ENCODE data around the gene AFAP1. TPM values are rescaled to one million over a fixed set of nuclear protein-coding genes. Genes with fewer than 3 reads are reported as not detected.
A peak's percentile ranks its signal among the peaks of the same experiment; 100 is the strongest.

AFAP1 gene
- total RNA-seq, 1 experiment from 2014 or later = 3.9 TPM

DNA sequence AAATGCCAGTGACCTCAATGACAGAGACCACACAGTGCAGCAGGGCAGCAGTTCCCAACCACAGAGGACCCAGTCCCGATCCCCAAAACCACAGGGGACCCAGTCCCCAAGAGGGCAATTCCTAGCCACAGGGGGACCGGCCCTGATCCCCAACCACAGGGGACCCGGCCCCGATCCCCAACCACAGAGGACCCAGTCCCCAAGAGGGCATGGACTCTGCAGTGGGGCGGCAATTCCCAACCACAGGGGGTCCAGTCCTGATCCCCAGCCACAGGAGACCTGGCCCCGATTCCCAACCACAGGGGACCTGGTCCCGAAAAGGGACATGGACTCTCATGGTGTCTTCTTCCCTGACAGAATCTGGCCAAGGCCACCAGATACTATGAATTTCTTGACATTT, 136.3 kb downstream of the AFAP1 start:
- in situ Hi-C loops (cut with HindIII; ENCODE audit: low sequenced_read_pairs) = no loop called here
- DNase-seq (ENCODE audit: low spot score) = no peak

DNA sequence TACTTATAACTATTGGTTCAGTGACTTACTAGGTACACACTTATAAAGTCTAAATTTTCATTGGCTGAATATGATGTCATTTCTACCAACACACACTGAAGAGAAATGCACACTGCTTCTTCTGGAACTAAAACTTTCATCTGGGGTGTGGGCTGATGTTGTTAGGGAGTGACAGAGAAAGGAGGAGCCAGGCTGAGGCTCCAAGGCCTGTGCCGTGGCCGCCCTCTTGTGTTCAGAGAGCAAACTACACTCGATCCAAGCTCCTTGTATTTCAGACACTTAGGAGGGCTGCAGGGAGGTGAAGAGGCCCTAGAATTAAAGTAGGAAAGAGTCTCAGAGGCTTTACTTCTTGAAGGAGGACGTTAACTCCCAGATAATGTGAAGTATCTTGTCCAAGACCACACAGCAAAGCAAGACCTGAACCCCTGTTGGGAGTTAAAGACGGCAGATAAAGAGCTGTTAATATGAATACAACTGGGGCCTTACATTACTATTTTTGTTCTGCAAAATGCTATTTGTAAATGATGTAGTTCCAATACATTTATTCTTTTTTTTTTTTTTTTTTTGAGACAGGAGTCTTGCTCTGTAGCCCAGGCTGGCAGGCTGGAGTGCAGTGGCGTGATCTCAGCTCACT, 137.5 kb downstream of the AFAP1 start:
- in situ Hi-C loops (cut with HindIII; ENCODE audit: low sequenced_read_pairs) = no loop called here
- DNase-seq (ENCODE audit: low spot score) = peak; percentile 84

DNA sequence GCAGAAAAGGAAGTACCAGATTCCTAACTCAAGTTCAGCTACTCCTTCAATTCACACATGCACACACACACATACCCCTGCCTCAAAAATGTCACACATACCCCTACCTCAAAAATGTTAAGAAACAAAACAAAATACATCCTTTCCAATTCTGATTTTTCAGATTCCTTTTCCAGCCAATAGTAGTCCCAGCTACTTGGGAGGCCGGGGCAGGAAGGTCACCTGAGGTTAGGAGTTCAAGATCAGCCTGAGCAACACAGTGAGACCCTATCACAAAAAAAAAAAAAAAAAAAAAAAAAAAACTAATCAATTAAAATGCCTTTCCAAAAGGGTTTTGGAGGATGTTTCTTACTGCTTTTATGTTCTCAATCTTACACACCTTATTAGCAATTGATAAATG, 138.0 kb downstream of the AFAP1 start:
- in situ Hi-C loops (cut with HindIII; ENCODE audit: low sequenced_read_pairs) = no loop called here
- no peak for DNase-seq (ENCODE audit: low spot score)

DNA sequence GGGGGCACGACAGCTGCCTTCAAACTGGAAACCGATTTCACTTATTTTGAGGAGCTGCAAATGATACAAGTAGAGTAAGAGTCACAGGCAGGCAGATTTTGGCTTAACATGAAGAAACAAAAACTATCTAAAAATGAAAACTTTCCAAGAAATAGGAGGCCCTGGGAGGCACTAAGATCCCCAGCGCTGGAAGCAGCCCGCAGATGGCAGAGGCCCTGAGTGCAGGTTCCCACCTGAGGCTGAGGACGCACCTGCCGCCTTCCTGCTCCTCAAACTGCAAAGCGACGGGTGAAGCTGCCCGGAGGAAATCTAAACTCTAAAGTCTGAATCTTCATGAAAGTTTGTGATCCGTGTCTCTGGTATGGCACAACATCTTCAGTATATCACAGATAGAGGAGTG, 138.7 kb downstream of the AFAP1 start:
- in situ Hi-C loops (cut with HindIII; ENCODE audit: low sequenced_read_pairs) = no loop called here
- no peak for DNase-seq (ENCODE audit: low spot score)

DNA sequence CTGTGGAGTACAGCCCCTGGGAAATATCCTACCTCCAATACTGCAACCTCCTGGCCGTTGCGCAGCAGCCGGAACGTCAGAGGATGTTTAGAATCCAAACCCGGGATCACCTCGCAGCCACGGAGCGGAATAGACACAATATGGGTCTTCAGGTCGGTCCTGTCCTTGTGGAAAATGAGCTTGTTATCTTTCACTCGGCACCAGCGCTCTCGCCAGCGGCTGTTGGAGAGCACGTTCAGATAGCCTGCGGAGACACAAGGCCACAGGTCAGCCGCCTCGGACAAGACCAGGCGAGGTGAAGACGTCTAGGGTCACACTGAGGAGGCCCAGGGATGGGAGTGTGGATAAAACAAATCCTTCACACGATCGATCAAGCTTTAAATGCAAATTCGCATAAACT, 139.3 kb downstream of the AFAP1 start:
- in situ Hi-C loops (cut with HindIII; ENCODE audit: low sequenced_read_pairs) = no loop called here
- no peak for DNase-seq (ENCODE audit: low spot score)

DNA sequence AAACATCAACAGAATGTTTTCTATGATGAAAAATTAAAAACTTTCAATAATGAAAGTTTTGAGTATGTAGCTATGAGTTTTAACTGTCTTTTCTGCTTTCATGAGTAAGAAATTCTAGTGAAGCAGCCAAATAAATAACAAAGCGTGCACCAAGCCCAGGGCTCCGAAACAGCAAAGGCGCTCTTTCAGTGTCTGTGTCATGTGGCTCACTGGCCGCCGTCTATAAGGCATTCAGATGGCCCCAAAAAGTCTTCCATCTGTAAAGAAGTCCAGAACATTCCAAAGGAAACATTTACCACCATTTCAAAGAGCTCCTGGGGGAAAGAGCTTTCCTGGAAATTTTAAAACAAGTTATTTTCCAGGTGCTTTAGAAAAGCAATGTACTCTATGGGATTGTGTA, 139.9 kb downstream of the AFAP1 start:
- in situ Hi-C loops (cut with HindIII; ENCODE audit: low sequenced_read_pairs) = no loop called here
- no peak for DNase-seq (ENCODE audit: low spot score)

DNA sequence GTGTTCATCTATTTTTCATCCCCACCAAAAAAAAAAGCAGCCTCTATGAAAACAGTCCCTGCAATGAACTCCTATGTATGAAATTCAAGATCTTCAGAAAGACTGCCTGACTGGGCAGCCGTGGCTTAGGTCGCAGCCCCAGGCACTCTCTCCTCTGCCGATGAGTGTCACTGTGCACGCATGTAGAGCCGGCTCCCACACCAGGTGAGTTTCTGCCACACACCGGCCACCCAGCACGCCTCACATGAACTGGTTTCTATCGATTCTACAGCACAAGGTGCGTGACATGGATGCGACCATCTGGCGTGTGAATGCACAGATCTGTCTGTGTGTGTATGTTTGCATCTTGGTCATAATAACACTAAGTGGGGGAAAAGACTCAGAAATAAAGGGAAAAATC, 140.4 kb downstream of the AFAP1 start:
- in situ Hi-C loops (cut with HindIII; ENCODE audit: low sequenced_read_pairs) = no loop called here
- no peak for DNase-seq (ENCODE audit: low spot score)

DNA sequence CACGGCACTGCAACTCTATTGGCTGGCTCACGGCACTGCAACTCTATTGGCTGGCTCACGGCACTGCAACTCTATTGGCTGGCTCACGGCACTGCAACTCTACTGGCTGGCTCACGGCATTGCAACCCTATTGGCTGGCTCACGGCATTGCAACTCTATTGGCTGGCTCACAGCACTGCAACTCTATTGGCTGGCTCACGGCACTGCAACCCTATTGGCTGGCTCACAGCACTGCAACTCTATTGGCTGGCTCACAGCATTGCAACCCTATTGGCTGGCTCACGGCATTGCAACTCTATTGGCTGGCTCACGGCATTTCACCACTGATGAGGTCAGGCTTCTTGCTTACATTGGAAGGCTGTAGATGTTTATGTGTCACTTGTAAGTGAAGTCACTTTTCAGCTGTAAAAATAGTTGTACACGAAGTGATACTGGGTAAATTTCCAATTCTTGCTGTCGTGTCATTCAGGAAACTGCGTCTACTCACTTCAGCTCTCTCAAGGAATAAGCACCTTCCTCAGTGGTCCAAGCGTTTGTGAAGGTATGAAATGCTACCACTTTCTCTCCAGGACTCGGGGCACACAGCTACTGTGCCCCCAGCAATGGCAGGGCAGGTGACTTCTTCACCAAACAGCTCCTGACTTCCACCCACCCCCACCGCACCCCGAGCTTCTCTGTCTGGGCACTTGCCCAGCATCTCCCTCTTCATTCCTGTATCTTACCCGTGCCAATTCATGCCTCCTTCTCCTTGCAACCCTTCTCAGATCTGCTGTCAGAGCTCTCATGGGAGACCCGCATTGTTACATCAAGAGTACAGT, 141.3 kb downstream of the AFAP1 start:
- no peak for DNase-seq (ENCODE audit: low spot score)
- in situ Hi-C loops (cut with HindIII; ENCODE audit: low sequenced_read_pairs) = no loop called here

DNA sequence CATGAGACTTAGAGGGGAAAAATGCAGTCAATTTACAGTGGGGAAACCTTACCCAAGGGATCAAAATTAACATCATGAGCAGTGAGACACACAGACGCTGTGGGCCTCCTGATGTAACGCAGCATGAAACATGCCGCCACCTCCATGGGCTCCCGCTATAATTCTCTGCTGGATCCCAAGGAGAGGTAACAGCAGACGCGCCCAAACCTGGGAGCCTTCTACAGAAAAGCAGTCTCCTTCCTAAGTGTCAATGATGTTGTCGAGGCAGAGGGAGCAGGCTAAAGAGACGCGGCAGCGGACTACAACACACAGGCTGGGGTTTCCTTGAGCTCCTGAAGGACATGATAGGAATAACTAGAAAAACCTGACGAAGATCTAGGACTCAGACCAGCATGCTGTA, 142.3 kb downstream of the AFAP1 start:
- no peak for DNase-seq (ENCODE audit: low spot score)
- in situ Hi-C loops (cut with HindIII; ENCODE audit: low sequenced_read_pairs) = no loop called here

DNA sequence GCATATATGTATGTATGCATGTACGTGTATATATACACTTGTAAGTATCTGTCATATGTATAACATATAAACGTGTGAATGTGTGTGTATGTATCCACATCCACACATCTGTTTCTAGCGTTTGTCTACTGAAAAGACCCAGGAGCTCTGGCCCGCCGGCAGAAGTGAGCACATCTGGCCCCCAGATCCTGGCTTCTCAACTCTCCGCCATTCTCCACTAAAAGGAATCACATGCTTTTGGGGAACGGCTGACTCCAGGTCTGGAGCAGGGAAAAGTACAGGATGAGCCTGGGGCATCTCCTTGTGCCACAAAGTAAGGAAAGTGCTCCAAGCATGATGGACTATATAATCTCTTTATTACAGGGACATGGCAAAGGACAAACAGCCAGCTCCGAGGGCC, 143.7 kb downstream of the AFAP1 start:
- in situ Hi-C loops (cut with HindIII; ENCODE audit: low sequenced_read_pairs) = no loop called here

DNA sequence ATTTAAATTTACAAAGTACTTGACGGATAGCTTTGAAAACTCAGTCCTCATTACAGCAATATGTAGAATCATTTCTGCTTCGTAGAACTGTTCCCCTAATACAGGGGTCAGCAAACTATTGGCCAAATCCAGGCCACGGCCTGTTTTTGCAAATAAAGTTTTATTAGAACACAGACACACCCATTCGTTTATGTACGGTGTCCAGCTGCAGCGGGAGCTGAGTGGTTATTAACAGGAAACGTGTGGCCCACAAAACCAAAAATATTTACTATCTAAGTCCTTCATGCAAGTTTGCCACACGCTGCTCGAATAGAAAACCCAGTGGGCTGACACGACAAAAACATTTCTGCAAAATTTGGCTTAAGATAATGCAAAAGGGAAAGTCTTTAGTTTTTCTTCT, 146.5 kb downstream of the AFAP1 start:
- in situ Hi-C loops (cut with HindIII; ENCODE audit: low sequenced_read_pairs) = no loop called here
- no peak for DNase-seq (ENCODE audit: low spot score)

More for the DNA sequence above, 143.7 kb downstream of the AFAP1 start:
- no peak for DNase-seq (ENCODE audit: low spot score)

DNA sequence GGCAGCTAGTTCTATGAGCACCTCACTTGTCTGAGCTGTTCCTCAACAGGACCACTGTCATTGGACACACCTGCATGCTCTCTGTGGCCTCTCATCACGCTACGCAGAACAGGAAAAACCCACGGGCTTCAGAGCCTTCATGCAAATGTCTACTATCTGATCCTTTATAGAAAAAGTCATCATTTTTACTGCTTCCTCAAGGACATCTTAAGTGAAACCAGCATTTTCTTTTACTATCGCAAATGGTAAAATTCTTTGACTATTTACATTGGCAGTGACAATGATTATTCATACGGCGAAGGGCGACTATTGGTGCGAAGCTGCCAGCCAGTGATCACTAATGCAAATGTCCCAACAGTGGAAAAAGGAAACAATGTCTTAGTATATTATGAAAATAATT, 147.0 kb downstream of the AFAP1 start:
- in situ Hi-C loops (cut with HindIII; ENCODE audit: low sequenced_read_pairs) = no loop called here

DNA sequence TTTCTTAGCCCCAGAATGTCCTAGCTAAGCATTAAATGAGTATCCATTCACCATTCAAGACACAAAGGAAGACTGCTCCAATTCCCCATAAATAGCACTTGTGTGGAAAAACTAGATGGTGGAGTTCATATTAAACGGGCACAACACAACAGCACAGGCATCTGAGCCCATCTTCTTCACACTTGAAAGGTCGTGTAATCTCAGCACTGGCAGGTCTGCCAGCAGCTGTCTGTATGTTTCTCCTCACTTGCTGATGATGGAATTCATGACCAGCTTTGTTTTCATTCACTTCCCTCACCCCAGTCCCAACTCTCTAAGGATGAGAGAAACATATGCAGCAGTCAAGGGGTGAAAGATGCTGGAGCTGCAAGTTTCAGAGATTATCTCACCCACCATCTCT, 148.7 kb downstream of the AFAP1 start:
- no peak for DNase-seq (ENCODE audit: low spot score)
- in situ Hi-C loops (cut with HindIII; ENCODE audit: low sequenced_read_pairs) = no loop called here

More for the DNA sequence above, 147.0 kb downstream of the AFAP1 start:
- DNase-seq (ENCODE audit: low spot score) = no peak

DNA sequence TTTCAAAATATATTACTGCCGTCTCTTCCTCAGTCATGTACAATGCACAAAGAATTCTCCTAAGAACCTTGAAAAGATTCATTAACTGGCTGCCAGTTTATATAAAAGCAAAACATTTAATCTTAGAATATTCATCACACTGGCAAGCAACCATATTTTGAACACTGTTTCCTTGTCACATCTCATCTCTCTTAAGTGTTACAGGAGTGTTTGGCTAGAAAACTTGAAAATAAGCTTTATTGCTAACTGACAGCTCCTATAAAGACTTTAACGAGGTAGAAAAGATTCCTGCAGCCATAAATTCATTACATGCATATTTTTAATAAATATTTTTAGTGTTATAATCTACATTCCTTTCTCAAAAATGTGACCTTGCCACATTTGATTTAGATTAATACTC, 149.6 kb downstream of the AFAP1 start:
- no peak for DNase-seq (ENCODE audit: low spot score)
- in situ Hi-C loops (cut with HindIII; ENCODE audit: low sequenced_read_pairs) = no loop called here

DNA sequence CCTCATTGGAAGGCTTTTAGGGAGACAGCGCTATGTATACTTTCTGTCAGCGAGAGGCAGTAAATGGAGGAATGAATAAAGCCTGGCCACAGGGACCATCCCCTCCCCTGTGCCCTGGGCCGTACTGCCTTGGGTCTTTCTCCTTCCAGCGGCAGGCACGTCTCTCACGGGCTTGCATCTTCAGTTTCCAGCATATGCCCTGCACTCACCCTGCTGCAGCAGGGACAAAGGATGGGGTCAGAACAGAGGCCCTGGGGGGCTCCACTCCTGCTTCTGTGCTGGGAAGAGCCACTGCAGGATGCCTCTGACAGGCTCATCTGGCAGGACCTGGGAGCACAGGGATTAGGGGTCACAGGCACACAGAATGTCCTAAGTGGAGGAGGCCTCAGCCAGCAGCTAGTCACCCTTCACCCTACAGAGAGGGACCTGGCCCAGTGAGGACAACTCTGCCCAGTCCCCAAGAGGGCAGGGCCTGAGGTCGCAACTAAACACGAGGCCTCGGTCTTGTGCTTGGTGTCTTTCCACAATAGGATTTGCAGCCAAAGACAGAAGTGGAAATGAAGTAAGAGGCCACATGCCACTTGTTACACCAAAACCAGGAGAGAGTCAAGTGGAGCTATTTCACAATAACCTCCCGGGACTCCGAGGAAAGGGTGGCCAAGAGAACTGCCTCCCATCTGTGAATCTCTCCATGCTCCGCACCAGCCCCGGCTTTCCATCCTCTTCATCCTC, 150.8 kb downstream of the AFAP1 start:
- in situ Hi-C loops (cut with HindIII; ENCODE audit: low sequenced_read_pairs) = no loop called here
- DNase-seq (ENCODE audit: low spot score) = no peak

DNA sequence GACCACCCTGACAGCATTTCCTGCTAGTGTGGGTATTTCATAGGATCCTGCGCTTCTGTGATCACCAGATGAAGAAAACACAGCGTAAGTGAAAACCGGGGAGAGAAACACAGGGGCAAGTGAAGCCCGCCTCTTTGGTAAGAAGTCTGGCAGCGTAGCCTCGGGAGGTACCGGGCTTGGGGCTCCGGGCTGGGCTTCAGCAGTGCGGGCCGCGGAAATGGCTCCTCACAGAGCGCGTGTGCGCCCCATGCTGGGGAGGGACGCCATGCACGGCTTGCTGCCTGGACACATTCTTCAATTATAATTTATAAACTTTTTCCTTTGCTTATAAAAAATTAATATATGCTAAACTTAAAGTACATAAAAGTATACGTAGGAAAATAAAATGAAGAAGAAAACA, 151.5 kb downstream of the AFAP1 start:
- in situ Hi-C loops (cut with HindIII; ENCODE audit: low sequenced_read_pairs) = no loop called here

DNA sequence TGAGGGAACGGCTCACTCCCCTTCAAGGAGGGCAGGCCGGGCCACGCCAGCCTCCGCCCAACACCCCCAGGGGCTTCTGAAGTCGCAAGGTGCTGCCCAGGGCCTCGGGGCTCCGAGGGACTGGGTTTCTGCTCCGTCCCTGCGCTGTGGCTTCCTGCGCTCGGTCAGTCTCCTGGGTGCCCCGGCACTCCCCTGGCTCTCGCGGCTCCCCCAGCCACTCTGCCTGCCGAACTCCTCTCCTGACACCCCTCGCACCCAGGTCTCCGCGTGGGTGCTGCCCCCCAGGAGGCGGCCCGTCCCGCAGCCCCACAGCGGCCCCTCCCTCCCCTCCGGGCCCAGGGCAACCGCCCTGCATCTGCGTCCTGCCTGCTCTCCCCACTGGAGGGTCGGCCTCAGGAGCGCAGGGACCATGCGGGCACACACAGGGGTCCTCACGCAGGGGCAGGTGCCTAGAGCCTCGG, 151.9 kb downstream of the AFAP1 start:
- in situ Hi-C loops (cut with HindIII; ENCODE audit: low sequenced_read_pairs) = no loop called here
- DNase-seq (ENCODE audit: low spot score) = no peak

More for the DNA sequence above, 151.5 kb downstream of the AFAP1 start:
- DNase-seq (ENCODE audit: low spot score) = no peak

DNA sequence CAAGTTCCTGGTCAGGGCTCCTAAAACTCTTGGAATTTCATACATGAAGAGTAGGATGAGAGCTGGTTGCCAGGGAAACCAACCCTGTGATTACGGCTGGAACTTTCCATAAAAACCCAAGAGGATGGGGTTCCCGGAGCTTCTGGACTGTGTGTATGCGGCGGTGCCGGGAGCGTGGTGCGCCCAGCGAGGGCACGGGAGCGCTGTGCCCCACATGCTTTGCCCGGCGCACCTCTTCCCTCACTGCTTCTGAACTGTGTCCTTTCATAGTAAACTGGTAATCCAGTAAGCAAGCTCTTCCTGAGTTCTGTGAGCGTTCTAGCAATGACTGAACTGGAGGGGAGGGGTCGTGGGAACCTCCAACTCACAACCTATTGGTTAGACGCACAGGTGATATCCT, 152.6 kb downstream of the AFAP1 start:
- DNase-seq (ENCODE audit: low spot score) = no peak
- in situ Hi-C loops (cut with HindIII; ENCODE audit: low sequenced_read_pairs) = no loop called here

DNA sequence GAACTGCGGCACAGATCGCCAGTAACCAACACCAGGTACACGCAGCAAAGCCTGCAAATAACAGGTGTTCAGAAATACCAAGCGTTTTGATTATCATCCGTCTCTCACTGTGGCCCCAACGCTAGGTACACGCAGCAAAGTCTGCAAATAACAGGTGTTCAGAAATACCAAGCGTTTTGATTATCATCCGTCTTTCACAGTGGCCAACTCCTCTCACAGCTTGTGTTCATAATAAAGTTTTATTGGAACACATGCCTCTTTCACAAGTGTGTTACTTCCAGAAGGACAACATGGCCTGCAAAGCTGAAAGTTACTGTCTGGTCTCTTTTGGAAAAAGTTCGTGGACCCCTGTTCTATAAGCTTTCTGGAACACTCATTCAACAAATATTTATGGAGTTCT, 153.1 kb downstream of the AFAP1 start:
- in situ Hi-C loops (cut with HindIII; ENCODE audit: low sequenced_read_pairs) = no loop called here
- DNase-seq (ENCODE audit: low spot score) = no peak

DNA sequence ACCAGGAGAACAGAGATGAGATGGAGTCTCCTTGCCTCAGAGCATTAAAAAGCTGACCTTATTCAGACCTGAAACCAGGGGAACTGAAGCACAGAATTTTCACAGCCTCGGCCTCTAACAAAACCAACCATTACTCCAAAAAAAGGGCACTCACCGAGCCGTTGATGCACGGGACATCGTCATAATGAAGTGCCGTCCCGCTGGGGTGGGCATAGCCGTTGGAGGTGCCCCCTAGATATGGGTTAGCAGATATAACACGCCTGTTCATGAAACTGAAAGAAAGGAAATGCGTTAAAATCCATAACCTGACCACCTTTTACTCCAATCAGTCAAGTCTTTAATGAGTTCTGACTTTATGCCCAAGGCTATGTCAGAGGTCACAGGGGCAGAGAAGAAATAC, 153.6 kb downstream of the AFAP1 start:
- in situ Hi-C loops (cut with HindIII; ENCODE audit: low sequenced_read_pairs) = no loop called here
- DNase-seq (ENCODE audit: low spot score) = no peak

Measured in G401 (cell line).